ENCODE results near the gene SBNO2. TPM values are rescaled to one million over a fixed set of nuclear protein-coding genes. Genes with fewer than 3 reads are reported as not detected.

The SBNO2 gene
- total and polyA plus RNA-seq, 10 donors = 16.2 to 230 (median 112) TPM

DNA sequence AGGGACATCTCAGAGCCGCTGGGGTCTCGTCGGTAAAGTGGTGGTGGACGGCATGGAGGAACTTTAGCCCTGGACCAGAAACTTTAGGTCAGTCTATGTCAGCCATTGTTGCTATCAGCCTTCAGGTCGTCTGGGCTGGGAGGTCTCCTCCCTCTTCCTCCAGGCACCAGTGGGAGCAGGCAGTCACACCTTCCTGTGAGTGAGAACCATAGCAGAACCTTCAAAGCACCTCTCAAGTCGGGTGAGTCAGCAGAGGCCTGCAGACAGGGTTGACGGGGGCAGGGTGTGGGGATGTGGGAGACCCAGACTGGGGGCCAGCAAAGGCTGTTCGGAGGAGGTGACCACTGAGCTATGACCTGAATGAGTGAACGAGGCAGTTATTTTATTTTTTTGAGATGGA lies 15.4 kb upstream of the SBNO2 start:
- peaks cover 0 to 55% (median 20%) of the 10 kb centered on the region in 6 donors for H3K4me1 ChIP-seq
- DNase-seq = no peak
- TF ChIP-seq, protein P1, sequence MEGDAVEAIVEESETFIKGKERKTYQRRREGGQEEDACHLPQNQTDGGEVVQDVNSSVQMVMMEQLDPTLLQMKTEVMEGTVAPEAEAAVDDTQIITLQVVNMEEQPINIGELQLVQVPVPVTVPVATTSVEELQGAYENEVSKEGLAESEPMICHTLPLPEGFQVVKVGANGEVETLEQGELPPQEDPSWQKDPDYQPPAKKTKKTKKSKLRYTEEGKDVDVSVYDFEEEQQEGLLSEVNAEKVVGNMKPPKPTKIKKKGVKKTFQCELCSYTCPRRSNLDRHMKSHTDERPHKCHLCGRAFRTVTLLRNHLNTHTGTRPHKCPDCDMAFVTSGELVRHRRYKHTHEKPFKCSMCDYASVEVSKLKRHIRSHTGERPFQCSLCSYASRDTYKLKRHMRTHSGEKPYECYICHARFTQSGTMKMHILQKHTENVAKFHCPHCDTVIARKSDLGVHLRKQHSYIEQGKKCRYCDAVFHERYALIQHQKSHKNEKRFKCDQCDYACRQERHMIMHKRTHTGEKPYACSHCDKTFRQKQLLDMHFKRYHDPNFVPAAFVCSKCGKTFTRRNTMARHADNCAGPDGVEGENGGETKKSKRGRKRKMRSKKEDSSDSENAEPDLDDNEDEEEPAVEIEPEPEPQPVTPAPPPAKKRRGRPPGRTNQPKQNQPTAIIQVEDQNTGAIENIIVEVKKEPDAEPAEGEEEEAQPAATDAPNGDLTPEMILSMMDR (IDR thresholded peaks at IDR 0.05 in 8 of 11, conservative IDR thresholded peaks at IDR 0.05 in 3 of 11) = no peak
- no peak for TF ChIP-seq POLR2A (IDR thresholded peaks at IDR 0.05)
- TF ChIP-seq POLR2AphosphoS5 (IDR thresholded peaks at IDR 0.05) = no peak
- intact Hi-C loops (cut with DNase I; ENCODE audit: low total_unique reads) = no loop called here
- H3K27me3 ChIP-seq (replicated peaks in 1 of 7) = no peaks in the 10 kb centered on the region
- no peaks in the 10 kb centered on the region for H3K36me3 ChIP-seq
- WGBS, 5 donors = 63 to 67% (median 66%) methylated on average over 4 to 9 of the region's 9 CpGs
- H3K4me3 ChIP-seq = no peak overlapping the region
- no peaks in the 10 kb centered on the region for H3K9me3 ChIP-seq
- H3K27ac ChIP-seq = peak overlapping the region in 3 of 8 donors; percentile 10 to 50 (median 37)

DNA sequence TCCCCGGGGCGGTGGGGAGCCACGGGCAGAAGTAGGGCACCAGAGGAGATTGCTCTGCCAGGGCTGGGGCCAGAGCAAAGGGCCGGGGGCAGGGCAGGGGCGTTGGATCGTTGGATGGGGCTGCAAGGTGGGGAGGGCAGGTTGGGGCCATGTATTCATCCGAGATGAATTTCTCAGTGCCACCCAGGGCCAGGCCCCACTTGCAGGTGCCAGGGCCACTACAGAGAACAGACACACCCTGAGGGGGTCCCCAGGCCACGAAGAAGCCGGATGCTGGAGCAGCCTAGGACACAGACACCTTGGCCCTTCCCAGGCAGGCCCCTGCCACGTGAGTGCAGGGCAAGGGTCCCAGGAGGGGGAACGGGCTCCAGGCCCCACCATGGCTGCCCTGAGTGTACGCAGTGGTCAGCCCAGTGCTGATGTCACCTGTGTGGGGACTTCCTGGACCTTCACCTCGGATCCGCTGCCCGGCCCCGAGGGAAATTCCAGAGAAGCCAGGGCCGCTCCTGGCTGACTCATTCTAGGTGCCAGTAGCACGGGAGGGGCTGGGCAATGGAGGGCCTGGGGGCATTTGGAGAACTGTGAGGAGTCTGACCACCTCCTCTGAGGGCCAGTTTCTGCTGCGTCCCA lies 9.6 kb upstream of the SBNO2 start:
- no peaks in the 10 kb centered on the region for H3K36me3 ChIP-seq
- intact Hi-C loops (cut with DNase I; ENCODE audit: low total_unique reads) = no loop called here
- TF ChIP-seq POLR2AphosphoS5 (IDR thresholded peaks at IDR 0.05) = peak; percentile 42 to 68 (median 68)
- TF ChIP-seq, protein P1 (IDR thresholded peaks at IDR 0.05 in 8 of 11, conservative IDR thresholded peaks at IDR 0.05 in 3 of 11) = no peak
- peak; percentile 64 for DNase-seq
- H3K9me3 ChIP-seq = no peaks in the 10 kb centered on the region
- peak overlapping the region in 6 of 8 donors; percentile 27 to 72 (median 58) for H3K27ac ChIP-seq
- 59 to 91% (median 69%) methylated on average over 9 to 19 of the region's 19 CpGs for WGBS, 5 donors
- H3K27me3 ChIP-seq (replicated peaks in 1 of 7) = no peaks in the 10 kb centered on the region
- no peak overlapping the region for H3K4me3 ChIP-seq
- peaks cover 9 to 65% (median 30%) of the 10 kb centered on the region in 6 donors for H3K4me1 ChIP-seq

DNA sequence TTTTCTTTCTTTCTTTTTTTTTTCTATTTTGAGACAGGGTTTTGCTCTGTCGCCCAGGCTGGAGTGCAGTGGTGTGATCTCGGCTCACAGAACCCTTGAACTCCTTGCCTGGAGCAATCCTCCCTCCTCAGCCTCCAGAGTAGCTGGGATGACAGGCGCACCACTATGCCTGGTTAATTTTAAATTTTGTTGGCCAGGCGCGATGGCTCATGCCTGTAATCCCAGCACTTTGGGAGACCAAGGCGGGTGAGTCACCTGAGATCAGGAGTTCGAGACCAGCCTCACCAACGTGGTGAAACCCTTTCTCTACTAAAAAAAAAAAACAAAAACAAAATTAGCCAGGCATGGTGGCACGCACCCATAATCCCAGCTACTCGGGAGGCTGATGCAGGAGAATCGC lies 8.7 kb upstream of the SBNO2 start:
- no peaks in the 10 kb centered on the region for H3K36me3 ChIP-seq
- TF ChIP-seq, protein P1 (IDR thresholded peaks at IDR 0.05 in 8 of 11, conservative IDR thresholded peaks at IDR 0.05 in 3 of 11) = no peak
- TF ChIP-seq POLR2A (IDR thresholded peaks at IDR 0.05) (no peak), POLR2AphosphoS5 (IDR thresholded peaks at IDR 0.05) (no peak)
- no peak overlapping the region for H3K4me3 ChIP-seq
- H3K27me3 ChIP-seq (replicated peaks in 1 of 7) = no peaks in the 10 kb centered on the region
- H3K27ac ChIP-seq = peak overlapping the region in 1 of 8 donors; percentile 72
- no peaks in the 10 kb centered on the region for H3K9me3 ChIP-seq
- H3K4me1 ChIP-seq = peaks cover 9 to 75% (median 39%) of the 10 kb centered on the region in 6 donors
- intact Hi-C loops (cut with DNase I; ENCODE audit: low total_unique reads) = no loop called here
- DNase-seq = no peak
- WGBS, 5 donors = 89 to 92% (median 90%) methylated on average over 11 of the region's 11 CpGs; no CpG with 5 or more reads in 1 of the 5 donors

DNA sequence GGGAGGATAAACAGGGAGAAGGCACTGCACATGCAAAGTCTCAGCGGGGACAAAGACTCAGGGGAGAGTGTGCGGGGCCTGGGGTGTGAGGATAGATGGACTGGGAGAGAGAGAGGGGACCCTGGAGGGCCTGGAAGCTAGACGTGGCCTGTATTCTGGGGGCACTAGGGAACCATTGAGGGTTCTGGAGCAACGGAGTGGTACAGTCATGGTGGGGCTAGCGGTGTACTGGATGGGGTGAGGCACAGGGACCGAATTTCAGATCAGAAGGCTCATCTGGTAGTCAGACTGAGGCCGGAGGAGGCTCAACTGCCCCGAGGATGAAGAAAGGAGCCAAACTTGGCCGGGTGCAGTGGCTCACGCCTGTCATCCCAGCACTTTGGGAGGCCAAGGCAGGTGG lies 8.0 kb upstream of the SBNO2 start:
- Histone ChIP-seq H3K4me1 (peaks cover 9 to 81% (median 46%) of the 10 kb centered on the region in 6 donors), H3K4me3 (no peak overlapping the region), H3K36me3 (no peaks in the 10 kb centered on the region), H3K27me3 (replicated peaks in 1 of 7) (no peaks in the 10 kb centered on the region), H3K9me3 (no peaks in the 10 kb centered on the region), H3K27ac (peak overlapping the region in 2 of 8 donors; percentile 89 to 99)
- DNase-seq = no peak
- TF ChIP-seq, protein P1 (IDR thresholded peaks at IDR 0.05 in 8 of 11, conservative IDR thresholded peaks at IDR 0.05 in 3 of 11) = no peak
- TF ChIP-seq POLR2AphosphoS5 (IDR thresholded peaks at IDR 0.05) (no peak), POLR2A (IDR thresholded peaks at IDR 0.05) (no peak)
- 88 to 96% (median 93%) methylated on average over 10 of the region's 10 CpGs for WGBS, 5 donors
- intact Hi-C loops (cut with DNase I; ENCODE audit: low total_unique reads) = no loop called here

All from spleen (tissue), 11 donors.